Fibroblast of lung (primary cell): ENCODE measurements around the gene ZBTB7C. TPM values are rescaled to one million over a fixed set of nuclear protein-coding genes. Genes with fewer than 3 reads are reported as not detected.

ENCODE experiments used
- DNase-seq, 2 donors: peaks; one replicate each; pipeline versions ENCODE4 v3.0.0 to v3.0.0-alpha.2; 2010; ENCODE audit warnings: low read depth in 2 of 2
- H2AFZ ChIP-seq: 2 replicates; pipeline ENCODE4 v1.5.1; 2012; ENCODE audit warnings: low read length, control low read depth, inconsistent platforms
- H3K27ac ChIP-seq: 2 replicates; pipeline ENCODE4 v1.5.1; 2011; ENCODE audit warnings: low read length, control low read depth; ENCODE audit not compliant: insufficient read depth
- H3K27me3 ChIP-seq: 2 replicates; pipeline ENCODE4 v1.5.1; 2011; ENCODE audit warnings: mild to moderate bottlenecking, low read length; ENCODE audit not compliant: control insufficient read depth, insufficient read depth
- H3K36me3 ChIP-seq: 2 replicates; pipeline ENCODE4 v1.5.1; 2011; ENCODE audit warnings: low read length; ENCODE audit not compliant: control insufficient read depth, insufficient read depth
- H3K4me1 ChIP-seq: 2 replicates; pipeline ENCODE4 v1.5.1; 2011; ENCODE audit warnings: low read length; ENCODE audit not compliant: control insufficient read depth, insufficient read depth; ENCODE audit errors: extremely low read depth
- H3K4me2 ChIP-seq: 2 replicates; pipeline ENCODE4 v1.5.1; 2011; ENCODE audit warnings: low read length, control low read depth; ENCODE audit not compliant: insufficient read depth; ENCODE audit errors: extremely low read depth
- H3K4me3 ChIP-seq, 4 experiments: fragments of 200-600 bp in 1 of 4; sonication (generic) in 1 of 4; replicated peaks in 1 of 4; 2 replicates each; pipeline ENCODE4 v1.5.1; 2011 to 2016; ENCODE audit warnings: low read length in 4 of 4, low read depth in 3 of 4, mild to moderate bottlenecking in 3 of 4, control low read depth in 2 of 4, inconsistent platforms in 1 of 4, mixed read lengths in 1 of 4; ENCODE audit not compliant: insufficient read depth in 1 of 4; ENCODE audit errors: control extremely low read depth in 1 of 4
- H3K79me2 ChIP-seq: 2 replicates; pipeline ENCODE4 v1.5.1; 2012; ENCODE audit warnings: mild to moderate bottlenecking, low read length, inconsistent platforms; ENCODE audit not compliant: control insufficient read depth, insufficient read depth
- H3K9ac ChIP-seq: 2 replicates; pipeline ENCODE4 v1.5.1; 2011; ENCODE audit warnings: mild to moderate bottlenecking, low read length, control low read depth; ENCODE audit not compliant: insufficient read depth
- H3K9me3 ChIP-seq: 2 replicates; pipeline ENCODE4 v1.5.1; 2012; ENCODE audit warnings: low read depth, low read length; ENCODE audit not compliant: control insufficient read depth, insufficient read depth
- H4K20me1 ChIP-seq: 2 replicates; pipeline ENCODE4 v1.5.1; 2011; ENCODE audit warnings: low read length; ENCODE audit not compliant: control insufficient read depth, insufficient read depth; ENCODE audit errors: extremely low read depth
- EZH2 ChIP-seq: IDR thresholded peaks from 2 replicates; pipeline ENCODE4 v1.5.1; 2012; ENCODE audit warnings: low read length, control low read depth, mild to moderate bottlenecking; ENCODE audit errors: missing control alignments
- polyA plus RNA-seq, 2 donors: library from polyadenylated mRNA; depleted of rRNA in 1 of 2; stranded (reverse) in 1 of 2; unstranded in 1 of 2; fragments of >200 nt; gene quantifications; 2 replicates each; pipeline ENCODE4 v1.2.1, GENCODE V29; 2011 to 2012; ENCODE audit warnings: missing spikeins in 1 of 2
- total RNA-seq: library from RNA; depleted of rRNA; stranded (reverse); fragments of >200 nt; gene quantifications from 2 replicates; pipeline ENCODE4 v1.2.1, GENCODE V29; 2014
- TF ChIP-seq, protein P1 (sequence below), 2 donors: IDR thresholded peaks in 1 of 2; conservative IDR thresholded peaks in 1 of 2; 1 replicate in 1 of 2; 2 replicates in 1 of 2; pipeline ENCODE4 v1.5.1; 2011 to 2012; ENCODE audit warnings: low read length in 2 of 2, control low read depth in 1 of 2, inconsistent platforms in 1 of 2, low read depth in 1 of 2, mild to moderate bottlenecking in 1 of 2

ZBTB7C gene
- total and polyA plus RNA-seq, 2 donors (not counting 1 experiment from before 2014, with no cell fraction given) = 0.19 to 0.33 TPM

DNA sequence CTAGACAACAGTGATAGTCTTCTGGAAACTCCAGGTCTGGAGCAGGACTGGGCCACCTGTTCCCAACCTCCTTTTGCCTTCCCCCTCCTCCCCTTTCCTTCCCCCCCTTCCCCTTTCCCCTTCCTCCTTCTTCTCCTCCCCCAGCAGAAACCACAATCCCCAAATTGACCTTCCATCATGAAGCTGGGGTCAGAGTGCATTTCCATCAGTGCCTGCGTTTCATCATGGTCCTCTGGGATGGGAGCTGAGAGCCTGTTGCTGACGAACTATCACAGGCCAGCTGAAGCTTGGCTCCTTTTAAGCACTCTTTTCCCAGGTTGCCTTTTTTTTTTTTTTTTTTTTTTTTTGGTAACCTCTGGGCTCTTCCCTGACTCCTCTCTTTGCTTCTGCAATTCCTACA, 426.1 kb downstream of the ZBTB7C start:
- H2AFZ ChIP-seq = no peak overlapping the region
- no peaks in the 10 kb centered on the region for H3K79me2 ChIP-seq
- DNase-seq = no peak
- H3K27me3 ChIP-seq = no peaks in the 10 kb centered on the region
- no peak overlapping the region for H3K4me3 ChIP-seq
- H3K9ac ChIP-seq = no peak overlapping the region
- TF ChIP-seq, protein P1, sequence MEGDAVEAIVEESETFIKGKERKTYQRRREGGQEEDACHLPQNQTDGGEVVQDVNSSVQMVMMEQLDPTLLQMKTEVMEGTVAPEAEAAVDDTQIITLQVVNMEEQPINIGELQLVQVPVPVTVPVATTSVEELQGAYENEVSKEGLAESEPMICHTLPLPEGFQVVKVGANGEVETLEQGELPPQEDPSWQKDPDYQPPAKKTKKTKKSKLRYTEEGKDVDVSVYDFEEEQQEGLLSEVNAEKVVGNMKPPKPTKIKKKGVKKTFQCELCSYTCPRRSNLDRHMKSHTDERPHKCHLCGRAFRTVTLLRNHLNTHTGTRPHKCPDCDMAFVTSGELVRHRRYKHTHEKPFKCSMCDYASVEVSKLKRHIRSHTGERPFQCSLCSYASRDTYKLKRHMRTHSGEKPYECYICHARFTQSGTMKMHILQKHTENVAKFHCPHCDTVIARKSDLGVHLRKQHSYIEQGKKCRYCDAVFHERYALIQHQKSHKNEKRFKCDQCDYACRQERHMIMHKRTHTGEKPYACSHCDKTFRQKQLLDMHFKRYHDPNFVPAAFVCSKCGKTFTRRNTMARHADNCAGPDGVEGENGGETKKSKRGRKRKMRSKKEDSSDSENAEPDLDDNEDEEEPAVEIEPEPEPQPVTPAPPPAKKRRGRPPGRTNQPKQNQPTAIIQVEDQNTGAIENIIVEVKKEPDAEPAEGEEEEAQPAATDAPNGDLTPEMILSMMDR (conservative IDR thresholded peaks at IDR 0.05 in 1 of 2, IDR thresholded peaks at IDR 0.05 in 1 of 2; ENCODE audit: low read depth in 1 of 2, low read length in 2 of 2) = no peak
- no peak for TF ChIP-seq EZH2
- no peaks in the 10 kb centered on the region for H4K20me1 ChIP-seq
- no peaks in the 10 kb centered on the region for H3K36me3 ChIP-seq
- H3K27ac ChIP-seq = no peak overlapping the region
- H3K9me3 ChIP-seq = no peaks in the 10 kb centered on the region
- no peaks in the 10 kb centered on the region for H3K4me1 ChIP-seq
- H3K4me2 ChIP-seq = no peak overlapping the region

DNA sequence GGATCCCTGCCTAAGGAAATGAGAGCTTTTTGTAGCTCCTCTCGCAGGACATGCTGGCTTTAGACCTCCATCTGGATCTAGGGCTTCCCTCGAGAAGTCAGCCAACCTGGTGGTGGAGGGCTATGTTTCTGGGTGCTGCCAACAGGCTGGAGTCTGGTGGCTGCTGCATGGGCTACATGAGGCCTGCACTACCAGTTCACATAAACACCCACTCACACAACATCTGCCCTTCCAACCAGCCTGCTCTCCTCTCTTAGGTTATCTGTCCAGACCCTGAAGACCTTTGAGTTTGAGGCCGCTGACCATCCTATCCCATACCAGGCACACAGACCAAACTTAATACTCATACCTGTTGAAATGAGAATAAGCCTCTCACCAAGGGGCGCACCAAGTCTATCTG, 427.4 kb downstream of the ZBTB7C start:
- Histone ChIP-seq H3K36me3 (no peaks in the 10 kb centered on the region), H3K79me2 (no peaks in the 10 kb centered on the region), H3K27me3 (no peaks in the 10 kb centered on the region), H4K20me1 (no peaks in the 10 kb centered on the region), H2AFZ (no peak overlapping the region), H3K9me3 (no peaks in the 10 kb centered on the region), H3K9ac (no peak overlapping the region), H3K4me3 (no peak overlapping the region), H3K4me1 (no peaks in the 10 kb centered on the region), H3K4me2 (no peak overlapping the region), H3K27ac (no peak overlapping the region)
- no peak for DNase-seq
- no peak for TF ChIP-seq EZH2
- TF ChIP-seq, protein P1 (conservative IDR thresholded peaks at IDR 0.05 in 1 of 2, IDR thresholded peaks at IDR 0.05 in 1 of 2; ENCODE audit: low read depth in 1 of 2, low read length in 2 of 2) = no peak

DNA sequence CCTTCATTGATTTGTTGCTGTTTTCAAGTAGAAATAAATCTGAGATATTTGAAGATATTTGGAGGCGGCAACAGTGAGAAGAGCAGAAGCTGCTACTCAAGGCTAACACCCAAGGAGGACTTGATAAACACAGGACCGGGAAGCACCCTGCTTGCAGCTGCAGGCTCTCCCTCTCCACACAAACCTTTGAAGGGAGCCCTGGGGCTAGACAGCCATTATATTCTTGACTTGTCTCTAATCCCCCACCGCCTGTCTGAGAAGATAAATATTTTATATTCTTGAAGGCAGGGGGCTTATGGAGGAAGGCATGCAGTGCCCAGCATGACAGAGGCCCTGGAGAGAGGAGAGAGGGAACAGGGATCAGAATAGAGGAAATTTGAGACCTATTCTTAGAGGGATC, 427.9 kb downstream of the ZBTB7C start:
- DNase-seq = no peak
- Histone ChIP-seq H3K4me1 (no peaks in the 10 kb centered on the region), H2AFZ (no peak overlapping the region), H3K9me3 (no peaks in the 10 kb centered on the region), H3K27ac (no peak overlapping the region), H3K4me3 (no peak overlapping the region), H3K9ac (no peak overlapping the region), H3K4me2 (no peak overlapping the region), H3K27me3 (no peaks in the 10 kb centered on the region), H3K79me2 (no peaks in the 10 kb centered on the region), H4K20me1 (no peaks in the 10 kb centered on the region), H3K36me3 (no peaks in the 10 kb centered on the region)
- TF ChIP-seq, protein P1 (conservative IDR thresholded peaks at IDR 0.05 in 1 of 2, IDR thresholded peaks at IDR 0.05 in 1 of 2; ENCODE audit: low read depth in 1 of 2, low read length in 2 of 2) = no peak
- TF ChIP-seq EZH2 = no peak
